Stimulated activated CD8-positive, alpha-beta memory T cell treated with anti-CD3 and anti-CD28 coated beads, Interleukin-7, amount 100 ng/mL, for 24 hours (primary cell): Measurements from ENCODE around the gene GPC3.

Experiments
- DNase-seq: peaks from one replicate; pipeline ENCODE4 v3.0.0-alpha.2; 2020; ENCODE audit warnings: low read depth

Gene GPC3

GRCh38 chrX:133968109-133968508 lies 17.3 kb downstream of the GPC3 start:
- no peak for DNase-seq

- DNase-seq = no peak
Measured at GRCh38 chrX:133966199-133966598, 19.2 kb downstream of the GPC3 start.

GRCh38 chrX:133965321-133965720 lies 20.1 kb downstream of the GPC3 start:
- no peak for DNase-seq

GRCh38 chrX:133961046-133961445 lies 24.3 kb downstream of the GPC3 start:
- DNase-seq = no peak

- no peak for DNase-seq
Measured at GRCh38 chrX:133959972-133960371, 25.4 kb downstream of the GPC3 start.

GRCh38 chrX:133958997-133959688 lies 26.3 kb downstream of the GPC3 start:
- DNase-seq = no peak

GRCh38 chrX:133956570-133957340 lies 28.6 kb downstream of the GPC3 start:
- DNase-seq = no peak

- DNase-seq = no peak
Measured at GRCh38 chrX:133953785-133954355, 31.5 kb downstream of the GPC3 start.

GRCh38 chrX:133953078-133953477 lies 32.3 kb downstream of the GPC3 start:
- DNase-seq = no peak

GRCh38 chrX:133951098-133951497 lies 34.3 kb downstream of the GPC3 start:
- DNase-seq = no peak

- DNase-seq = no peak
Measured at GRCh38 chrX:133950214-133950613, 35.2 kb downstream of the GPC3 start.

- DNase-seq = no peak
Measured at GRCh38 chrX:133948895-133949294, 36.5 kb downstream of the GPC3 start.

GRCh38 chrX:133947996-133948395 lies 37.4 kb downstream of the GPC3 start:
- DNase-seq = no peak

GRCh38 chrX:133947022-133947421 lies 38.4 kb downstream of the GPC3 start:
- DNase-seq = no peak

- DNase-seq = no peak
Measured at GRCh38 chrX:133943507-133943906, 41.9 kb downstream of the GPC3 start.

GRCh38 chrX:133939655-133940302 lies 45.6 kb downstream of the GPC3 start:
- DNase-seq = no peak

- DNase-seq = no peak
Measured at GRCh38 chrX:133938530-133938929, 46.9 kb downstream of the GPC3 start.

- no peak for DNase-seq
Measured at GRCh38 chrX:133937022-133937421, 48.4 kb downstream of the GPC3 start.

- DNase-seq = no peak
Measured at GRCh38 chrX:133935076-133935475, 50.3 kb downstream of the GPC3 start.

GRCh38 chrX:133933316-133933715 lies 52.1 kb downstream of the GPC3 start:
- DNase-seq = no peak

- DNase-seq = no peak
Measured at GRCh38 chrX:133929836-133930464, 55.4 kb downstream of the GPC3 start.

GRCh38 chrX:133928365-133928764 lies 57.0 kb downstream of the GPC3 start:
- no peak for DNase-seq
